ENCODE measurements around the gene ZSCAN30.

DNA sequence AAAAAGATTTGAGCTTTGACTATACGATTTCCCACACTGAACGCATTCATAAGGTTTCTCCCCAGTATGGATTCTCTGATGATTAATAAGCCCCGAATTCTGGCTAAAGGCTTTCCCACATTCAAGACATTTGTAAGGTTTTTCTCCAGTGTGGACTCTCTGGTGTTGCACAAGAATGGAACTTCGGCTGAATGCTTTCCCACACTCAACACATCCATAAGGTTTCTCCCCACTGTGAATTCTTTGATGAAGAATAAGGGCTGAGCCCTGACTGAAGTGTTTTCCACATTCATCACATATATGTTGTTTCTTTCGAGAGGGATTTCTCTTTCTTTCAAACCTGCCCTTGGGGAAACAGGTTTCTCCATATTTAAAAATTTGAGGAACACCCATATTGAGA is 47.3 kb upstream of the ZSCAN30 start:
- TF ChIP-seq POLR2A (IDR thresholded peaks at IDR 0.05) = no peak
- TF ChIP-seq, protein P1, sequence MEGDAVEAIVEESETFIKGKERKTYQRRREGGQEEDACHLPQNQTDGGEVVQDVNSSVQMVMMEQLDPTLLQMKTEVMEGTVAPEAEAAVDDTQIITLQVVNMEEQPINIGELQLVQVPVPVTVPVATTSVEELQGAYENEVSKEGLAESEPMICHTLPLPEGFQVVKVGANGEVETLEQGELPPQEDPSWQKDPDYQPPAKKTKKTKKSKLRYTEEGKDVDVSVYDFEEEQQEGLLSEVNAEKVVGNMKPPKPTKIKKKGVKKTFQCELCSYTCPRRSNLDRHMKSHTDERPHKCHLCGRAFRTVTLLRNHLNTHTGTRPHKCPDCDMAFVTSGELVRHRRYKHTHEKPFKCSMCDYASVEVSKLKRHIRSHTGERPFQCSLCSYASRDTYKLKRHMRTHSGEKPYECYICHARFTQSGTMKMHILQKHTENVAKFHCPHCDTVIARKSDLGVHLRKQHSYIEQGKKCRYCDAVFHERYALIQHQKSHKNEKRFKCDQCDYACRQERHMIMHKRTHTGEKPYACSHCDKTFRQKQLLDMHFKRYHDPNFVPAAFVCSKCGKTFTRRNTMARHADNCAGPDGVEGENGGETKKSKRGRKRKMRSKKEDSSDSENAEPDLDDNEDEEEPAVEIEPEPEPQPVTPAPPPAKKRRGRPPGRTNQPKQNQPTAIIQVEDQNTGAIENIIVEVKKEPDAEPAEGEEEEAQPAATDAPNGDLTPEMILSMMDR (IDR thresholded peaks at IDR 0.05) = no peak

Data from heart left ventricle (tissue), 13 donors.